Hepatocyte (in vitro differentiated cells): Measurements from ENCODE around the gene ATXN1. TPM values are rescaled to one million over a fixed set of nuclear protein-coding genes. Genes with fewer than 3 reads are reported as not detected.
"Not testable (repeated sequence)": the region's sequence is repeated elsewhere in the genome, so short reads cannot be mapped to it uniquely, and the experiment has no call there.

Source experiments
- DNase-seq: peaks from one replicate; pipeline ENCODE4 v3.0.0-alpha.2; 2016; ENCODE audit warnings: low spot score
- H2AFZ ChIP-seq: fragments of 200-600 bp; sonication (generic); 2 replicates; pipeline ENCODE4 v1.6.0; 2016; ENCODE audit warnings: antibody characterized with exemption, mild to moderate bottlenecking
- H3K27ac ChIP-seq: fragments of 200-600 bp; sonication (generic); 2 replicates; pipeline ENCODE4 v1.5.1; 2016; ENCODE audit warnings: mild to moderate bottlenecking
- H3K27me3 ChIP-seq: fragments of 200-600 bp; sonication (generic); 2 replicates; pipeline ENCODE4 v1.6.1; 2016
- H3K36me3 ChIP-seq: fragments of 200-600 bp; sonication (generic); replicated peaks from 2 replicates; pipeline ENCODE4 v1.5.1; 2016; ENCODE audit warnings: low read depth; ENCODE audit not compliant: insufficient read depth
- H3K4me1 ChIP-seq: fragments of 200-600 bp; sonication (generic); 2 replicates; pipeline ENCODE4 v1.5.1; 2016; ENCODE audit warnings: mild to moderate bottlenecking, moderate library complexity; ENCODE audit not compliant: insufficient read depth
- H3K4me2 ChIP-seq: fragments of 200-600 bp; sonication (generic); 2 replicates; pipeline ENCODE4 v1.6.0; 2016
- H3K4me3 ChIP-seq: fragments of 200-600 bp; sonication (generic); 2 replicates; pipeline ENCODE4 v1.5.1; 2016; ENCODE audit warnings: mild to moderate bottlenecking
- H3K79me2 ChIP-seq: fragments of 200-600 bp; sonication (generic); 2 replicates; pipeline ENCODE4 v1.6.0; 2017; ENCODE audit warnings: mild to moderate bottlenecking
- H3K9me2 ChIP-seq: fragments of 200-600 bp; sonication (generic); replicated peaks from 2 replicates; pipeline ENCODE4 v1.6.0; 2017; ENCODE audit warnings: mild to moderate bottlenecking; ENCODE audit not compliant: insufficient read depth
- H3K9me3 ChIP-seq: fragments of 200-600 bp; sonication (generic); 2 replicates; pipeline ENCODE4 v1.5.1; 2016; ENCODE audit warnings: low read depth, mild to moderate bottlenecking
- H4K20me1 ChIP-seq: fragments of 200-600 bp; sonication (generic); 2 replicates; pipeline ENCODE4 v1.6.0; 2016; ENCODE audit warnings: mild to moderate bottlenecking; ENCODE audit not compliant: insufficient read depth, poor library complexity, severe bottlenecking
- CTCF ChIP-seq: fragments of 200-600 bp; sonication (generic); IDR thresholded peaks from 2 replicates; pipeline ENCODE4 v1.5.1; 2016; ENCODE audit warnings: antibody characterized with exemption, mild to moderate bottlenecking; ENCODE audit not compliant: poor library complexity
- EZH2 ChIP-seq: fragments of 200-600 bp; sonication (generic); IDR thresholded peaks from 2 replicates; pipeline ENCODE4 v1.6.1; 2016; ENCODE audit warnings: antibody characterized with exemption, mild to moderate bottlenecking, borderline replicate concordance
- EZH2phosphoT487 ChIP-seq: fragments of 200-600 bp; sonication (generic); IDR thresholded peaks from one replicate; pipeline ENCODE4 v1.6.1; 2018; ENCODE audit warnings: antibody characterized with exemption, mild to moderate bottlenecking, low read depth, moderate library complexity; ENCODE audit not compliant: unreplicated experiment, severe bottlenecking
- WGBS: methylation state at CpG from one replicate; pipeline ENCODE4 v1.1.6; 2016; ENCODE audit warnings: low lambda C conversion rate; ENCODE audit errors: missing lambda C conversion rate; 5-methylcytosine and 5-hydroxymethylcytosine counted together
- polyA plus RNA-seq: library from polyadenylated mRNA; unstranded; fragments of >200 nt; fragmentation: Nextera tagmentation; extraction: Ambion mirVana; gene quantifications from 2 replicates; pipeline ENCODE4 v1.2.1, GENCODE V29; 2016
- total RNA-seq: library from RNA; depleted of rRNA; stranded (reverse); fragments of >200 nt; gene quantifications from 2 replicates; pipeline ENCODE4 v1.2.3, GENCODE V29; 2014

Gene ATXN1
- total and polyA plus RNA-seq, 2 experiments from 2014 or later, result 14.7 to 32.6 TPM

- H4K20me1 ChIP-seq, result no peaks in the 10 kb centered on the region
- H3K27me3 ChIP-seq, result no peaks in the 10 kb centered on the region
- no peaks in the 10 kb centered on the region for H3K9me3 ChIP-seq
- no peaks in the 10 kb centered on the region for H3K79me2 ChIP-seq
- no peak overlapping the region for H3K4me3 ChIP-seq
- no peaks in the 10 kb centered on the region for H3K36me3 ChIP-seq
- no peak overlapping the region for H3K27ac ChIP-seq
- no peaks in the 10 kb centered on the region for H3K4me1 ChIP-seq
- no peak overlapping the region for H2AFZ ChIP-seq
- DNase-seq, result no peak
- no peak overlapping the region for H3K4me2 ChIP-seq
- no peaks in the 10 kb centered on the region for H3K9me2 ChIP-seq
- TF ChIP-seq EZH2 (no peak), EZH2phosphoT487 (no peak), CTCF (no peak)
These were observed 24.2 kb upstream of the ATXN1 start for GRCh38 chr6:16785496-16785895.

GRCh38 chr6:16784957-16785356 is 23.7 kb upstream of the ATXN1 start:
- H2AFZ ChIP-seq, H3K36me3 ChIP-seq, H4K20me1 ChIP-seq, H3K27me3 ChIP-seq, H3K4me3 ChIP-seq, DNase-seq, H3K27ac ChIP-seq, H3K9me3 ChIP-seq, H3K9me2 ChIP-seq, H3K4me1 ChIP-seq, H3K79me2 ChIP-seq, H3K4me2 ChIP-seq: not testable (repeated sequence)
- 81% methylated on average over 3 of the region's 3 CpGs for WGBS

- no peak for DNase-seq
- TF ChIP-seq EZH2phosphoT487 (no peak), EZH2 (no peak), CTCF (no peak)
- no peak overlapping the region for H3K27ac ChIP-seq
- no peak overlapping the region for H3K4me2 ChIP-seq
- H3K27me3 ChIP-seq, result no peaks in the 10 kb centered on the region
- no peak overlapping the region for H3K4me3 ChIP-seq
- no peaks in the 10 kb centered on the region for H3K9me2 ChIP-seq
- 100% methylated on average over 2 of the region's 2 CpGs for WGBS
- no peaks in the 10 kb centered on the region for H4K20me1 ChIP-seq
- no peaks in the 10 kb centered on the region for H3K79me2 ChIP-seq
- no peaks in the 10 kb centered on the region for H3K9me3 ChIP-seq
- no peak overlapping the region for H2AFZ ChIP-seq
- no peaks in the 10 kb centered on the region for H3K36me3 ChIP-seq
- H3K4me1 ChIP-seq, result no peaks in the 10 kb centered on the region
These were observed 22.8 kb upstream of the ATXN1 start for GRCh38 chr6:16783952-16784565.

GRCh38 chr6:16783509-16783908 is 22.2 kb upstream of the ATXN1 start:
- H2AFZ ChIP-seq, result no peak overlapping the region
- H3K9me2 ChIP-seq, result no peaks in the 10 kb centered on the region
- 85% methylated on average over 4 of the region's 4 CpGs for WGBS
- no peak overlapping the region for H3K4me3 ChIP-seq
- H3K9me3 ChIP-seq, result no peaks in the 10 kb centered on the region
- no peaks in the 10 kb centered on the region for H3K36me3 ChIP-seq
- H4K20me1 ChIP-seq, result no peaks in the 10 kb centered on the region
- no peaks in the 10 kb centered on the region for H3K79me2 ChIP-seq
- no peaks in the 10 kb centered on the region for H3K27me3 ChIP-seq
- H3K4me2 ChIP-seq, result no peak overlapping the region
- TF ChIP-seq CTCF, result no peak
- TF ChIP-seq EZH2, result no peak
- no peak for TF ChIP-seq EZH2phosphoT487
- H3K27ac ChIP-seq, result no peak overlapping the region
- no peak for DNase-seq
- H3K4me1 ChIP-seq, result no peaks in the 10 kb centered on the region
